C4-2B (cell line): Measurements from ENCODE around the gene REPS2.

Experiments used
- H3K27ac ChIP-seq: fragments of 450-650 bp; 2 replicates; pipeline ENCODE4 v1.5.1; 2017
- ZFX ChIP-seq: fragments of 450-650 bp; IDR thresholded peaks from 2 replicates; pipeline ENCODE4 v1.6.1; 2017
- TF ChIP-seq, protein P1 (sequence below): fragments of 450-650 bp; conservative IDR thresholded peaks from 2 replicates; pipeline ENCODE4 v1.5.1; 2017; ENCODE audit warnings: mild to moderate bottlenecking

Gene REPS2

GRCh38 chrX:17020356-17020755 lies 73.9 kb downstream of the REPS2 start:
- H3K27ac ChIP-seq: no peak overlapping the region
- TF ChIP-seq, protein P1, sequence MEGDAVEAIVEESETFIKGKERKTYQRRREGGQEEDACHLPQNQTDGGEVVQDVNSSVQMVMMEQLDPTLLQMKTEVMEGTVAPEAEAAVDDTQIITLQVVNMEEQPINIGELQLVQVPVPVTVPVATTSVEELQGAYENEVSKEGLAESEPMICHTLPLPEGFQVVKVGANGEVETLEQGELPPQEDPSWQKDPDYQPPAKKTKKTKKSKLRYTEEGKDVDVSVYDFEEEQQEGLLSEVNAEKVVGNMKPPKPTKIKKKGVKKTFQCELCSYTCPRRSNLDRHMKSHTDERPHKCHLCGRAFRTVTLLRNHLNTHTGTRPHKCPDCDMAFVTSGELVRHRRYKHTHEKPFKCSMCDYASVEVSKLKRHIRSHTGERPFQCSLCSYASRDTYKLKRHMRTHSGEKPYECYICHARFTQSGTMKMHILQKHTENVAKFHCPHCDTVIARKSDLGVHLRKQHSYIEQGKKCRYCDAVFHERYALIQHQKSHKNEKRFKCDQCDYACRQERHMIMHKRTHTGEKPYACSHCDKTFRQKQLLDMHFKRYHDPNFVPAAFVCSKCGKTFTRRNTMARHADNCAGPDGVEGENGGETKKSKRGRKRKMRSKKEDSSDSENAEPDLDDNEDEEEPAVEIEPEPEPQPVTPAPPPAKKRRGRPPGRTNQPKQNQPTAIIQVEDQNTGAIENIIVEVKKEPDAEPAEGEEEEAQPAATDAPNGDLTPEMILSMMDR: no peak
- TF ChIP-seq ZFX: no peak

- H3K27ac ChIP-seq: no peak overlapping the region
These were observed 74.7 kb downstream of the REPS2 start for GRCh38 chrX:17020851-17021821.

DNA sequence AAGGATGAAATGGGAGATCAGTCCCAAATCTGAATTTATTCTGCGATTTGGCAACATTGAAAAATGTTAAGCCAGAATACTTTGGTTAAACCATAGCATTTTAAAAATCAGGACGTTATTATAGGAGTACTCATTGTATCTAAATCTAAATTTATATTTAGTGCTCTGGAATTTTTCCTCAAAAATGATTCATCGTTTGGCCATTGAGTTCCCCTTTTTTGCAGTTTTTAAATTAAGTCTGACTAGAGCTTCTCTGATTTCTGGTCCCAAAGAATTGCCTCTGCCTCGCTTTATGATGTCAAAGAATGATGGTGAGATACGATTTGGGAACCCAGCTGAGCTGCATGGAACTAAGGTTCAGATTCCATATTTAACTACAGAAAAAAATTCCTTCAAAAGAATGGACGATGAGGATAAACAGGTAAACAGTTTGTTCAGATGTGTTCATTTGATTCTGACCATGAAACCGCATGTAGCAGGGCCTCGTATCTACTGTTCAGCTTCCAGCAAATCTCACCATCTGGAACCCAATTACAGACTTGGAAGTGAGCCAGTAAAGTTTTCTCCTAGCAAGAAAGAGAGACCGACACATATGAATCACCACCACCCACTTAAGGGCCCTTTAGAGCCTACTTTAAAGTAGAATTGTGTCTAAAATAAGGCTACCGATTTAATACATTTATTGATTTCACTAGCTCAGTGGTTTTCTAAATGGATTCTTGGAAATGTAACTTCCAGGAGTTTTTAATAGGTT lies 75.6 kb downstream of the REPS2 start:
- no peak overlapping the region for H3K27ac ChIP-seq
- TF ChIP-seq, protein P1: no peak
- no peak for TF ChIP-seq ZFX

More at GRCh38 chrX:17020851-17021821, 74.7 kb downstream of the REPS2 start:
- no peak for TF ChIP-seq ZFX
- TF ChIP-seq, protein P1: no peak

DNA sequence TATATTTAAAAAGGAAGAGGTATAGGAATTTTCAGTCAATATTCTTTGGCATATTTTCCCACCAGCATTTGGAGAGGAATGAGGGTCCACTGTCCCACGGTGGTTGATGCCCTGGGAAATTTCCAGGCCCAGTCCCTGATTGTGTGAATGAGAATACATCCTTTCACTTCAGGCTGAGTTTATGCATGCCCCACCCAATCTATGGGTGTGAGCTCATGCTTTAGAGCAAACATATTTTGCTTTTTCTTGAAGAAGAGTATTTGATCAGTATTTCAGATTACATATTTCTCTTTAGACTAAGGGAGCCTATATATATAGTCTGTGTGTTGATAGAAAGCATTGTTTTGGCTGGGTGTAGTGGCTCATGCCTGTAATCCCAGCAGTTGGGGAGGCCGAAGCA lies 77.2 kb downstream of the REPS2 start:
- H3K27ac ChIP-seq: no peak overlapping the region
- TF ChIP-seq, protein P1: no peak
- no peak for TF ChIP-seq ZFX

GRCh38 chrX:17024886-17025285 lies 78.4 kb downstream of the REPS2 start:
- no peak overlapping the region for H3K27ac ChIP-seq
- TF ChIP-seq, protein P1: no peak
- no peak for TF ChIP-seq ZFX

DNA sequence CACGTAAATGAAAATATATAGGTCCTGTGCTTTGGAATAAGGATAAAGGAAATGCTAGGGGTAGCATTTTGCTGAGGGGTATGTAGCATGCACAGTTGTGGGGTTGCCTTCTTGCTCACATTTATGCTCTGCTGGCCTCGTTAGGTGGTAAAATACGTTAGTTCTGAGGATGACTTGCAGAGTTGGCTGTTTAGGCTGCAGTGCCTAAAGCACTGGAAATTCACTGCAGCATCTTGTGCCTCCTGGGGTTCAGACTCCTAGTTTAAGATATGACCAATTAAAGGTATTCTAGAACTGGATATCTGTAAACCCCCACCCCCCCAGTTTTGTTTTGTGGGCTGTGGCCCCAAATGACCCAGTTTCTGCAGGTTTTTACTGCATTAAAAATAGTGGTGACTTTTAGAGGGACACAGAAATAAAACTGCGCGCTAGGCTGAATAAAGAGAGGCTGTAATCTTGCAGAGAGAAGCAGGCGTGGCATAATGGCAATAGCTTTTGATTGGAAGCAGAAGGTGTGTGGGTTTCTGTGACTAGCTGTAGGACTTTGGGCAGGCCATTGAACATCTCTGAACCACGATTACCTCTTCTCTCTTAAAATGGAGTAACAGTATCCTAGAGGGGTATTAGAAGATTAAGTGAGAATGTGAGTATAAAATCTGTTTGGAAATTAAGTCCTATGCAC lies 79.3 kb downstream of the REPS2 start:
- TF ChIP-seq ZFX: no peak
- TF ChIP-seq, protein P1: no peak
- H3K27ac ChIP-seq: no peak overlapping the region
